ENCODE results near the gene PDE4D. TPM values are rescaled to one million over a fixed set of nuclear protein-coding genes. Genes with fewer than 3 reads are reported as not detected.

Gene PDE4D
- total and polyA plus RNA-seq, 2 of the 4 experiments (the other 2 are of a cell fraction): 1.4 to 7.9 TPM

- no peak overlapping the region for H3K4ac ChIP-seq (ENCODE audit: low read depth, low read length)
- H3K9me3 ChIP-seq (ENCODE audit: control insufficient read depth, insufficient read depth, low read length): no peaks in the 10 kb centered on the region
- H2BK120ac ChIP-seq (ENCODE audit: low read depth, low read length): no peak overlapping the region
- H2AK9ac ChIP-seq (replicated peaks; ENCODE audit: low read depth, low read length, poor library complexity): no peak overlapping the region
- H2AK5ac ChIP-seq (ENCODE audit: low read depth, low read length): no peak overlapping the region
- no peak overlapping the region for H4K8ac ChIP-seq (ENCODE audit: low read depth in 2 of 2, low read length in 2 of 2)
- no peak overlapping the region for H2BK20ac ChIP-seq (ENCODE audit: low read depth, low read length)
- TF ChIP-seq MAZ (IDR thresholded peaks at IDR 0.05; ENCODE audit: borderline replicate concordance, low read depth, low read length) (no peak), RAD21 (IDR thresholded peaks at IDR 0.05; ENCODE audit: low read length) (no peak), BHLHE40 (IDR thresholded peaks at IDR 0.05; ENCODE audit: low read depth, low read length) (no peak), MXI1 (IDR thresholded peaks at IDR 0.05; ENCODE audit: borderline replicate concordance, low read depth, low read length) (no peak), NFE2L2 (IDR thresholded peaks at IDR 0.05; ENCODE audit: low read depth, low read length) (no peak), RFX5 (IDR thresholded peaks at IDR 0.05; ENCODE audit: low read depth, low read length) (no peak), ELK1 (IDR thresholded peaks at IDR 0.05; ENCODE audit: borderline replicate concordance, low read depth, low read length) (no peak), RCOR1 (IDR thresholded peaks at IDR 0.05; ENCODE audit: insufficient replicate concordance, low read length) (no peak), CHD1 (IDR thresholded peaks at IDR 0.05; ENCODE audit: low read depth, low read length) (no peak), MAFK (IDR thresholded peaks at IDR 0.05; ENCODE audit: low read depth, low read length) (no peak), USF2 (IDR thresholded peaks at IDR 0.05; ENCODE audit: low read depth, low read length) (no peak), SMC3 (IDR thresholded peaks at IDR 0.05; ENCODE audit: low read depth, low read length) (no peak), CEBPB (IDR thresholded peaks at IDR 0.05; ENCODE audit: low read depth, low read length) (no peak), FOS (IDR thresholded peaks at IDR 0.05; ENCODE audit: low read depth, low read length) (no peak), POLR2A (IDR thresholded peaks at IDR 0.05; ENCODE audit: low read depth, low read length) (no peak)
- TF ChIP-seq, protein P1, sequence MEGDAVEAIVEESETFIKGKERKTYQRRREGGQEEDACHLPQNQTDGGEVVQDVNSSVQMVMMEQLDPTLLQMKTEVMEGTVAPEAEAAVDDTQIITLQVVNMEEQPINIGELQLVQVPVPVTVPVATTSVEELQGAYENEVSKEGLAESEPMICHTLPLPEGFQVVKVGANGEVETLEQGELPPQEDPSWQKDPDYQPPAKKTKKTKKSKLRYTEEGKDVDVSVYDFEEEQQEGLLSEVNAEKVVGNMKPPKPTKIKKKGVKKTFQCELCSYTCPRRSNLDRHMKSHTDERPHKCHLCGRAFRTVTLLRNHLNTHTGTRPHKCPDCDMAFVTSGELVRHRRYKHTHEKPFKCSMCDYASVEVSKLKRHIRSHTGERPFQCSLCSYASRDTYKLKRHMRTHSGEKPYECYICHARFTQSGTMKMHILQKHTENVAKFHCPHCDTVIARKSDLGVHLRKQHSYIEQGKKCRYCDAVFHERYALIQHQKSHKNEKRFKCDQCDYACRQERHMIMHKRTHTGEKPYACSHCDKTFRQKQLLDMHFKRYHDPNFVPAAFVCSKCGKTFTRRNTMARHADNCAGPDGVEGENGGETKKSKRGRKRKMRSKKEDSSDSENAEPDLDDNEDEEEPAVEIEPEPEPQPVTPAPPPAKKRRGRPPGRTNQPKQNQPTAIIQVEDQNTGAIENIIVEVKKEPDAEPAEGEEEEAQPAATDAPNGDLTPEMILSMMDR (conservative IDR thresholded peaks at IDR 0.05; ENCODE audit: low read depth, low read length): no peak
- H3K4me1 ChIP-seq (ENCODE audit: control insufficient read depth, insufficient read depth, low read length): no peaks in the 10 kb centered on the region
- dilution Hi-C loops (cut with HindIII; ENCODE audit: low sequenced_read_pairs, unreplicated experiment) (no loop called here), intact Hi-C loops (cut with micrococcal nuclease) (no loop called here), in situ Hi-C loops (cut with MboI; ENCODE audit: low sequenced_read_pairs) (no loop called here)
- no peak overlapping the region for H3K4me2 ChIP-seq (ENCODE audit: low read depth, low read length)
- BruUV-seq (replicated peaks): no TSS peak
- H2BK5ac ChIP-seq (ENCODE audit: low read depth, low read length, poor library complexity, severe bottlenecking): no peak overlapping the region
- no peak overlapping the region for H3K14ac ChIP-seq (replicated peaks; ENCODE audit: low read depth, low read length)
- H4K91ac ChIP-seq (ENCODE audit: insufficient read depth, low read depth, low read length): no peak overlapping the region
- no peak overlapping the region for H3K9ac ChIP-seq (ENCODE audit: low read depth, low read length)
- no peak overlapping the region for H3K27ac ChIP-seq (ENCODE audit: insufficient read depth, low read length)
- WGBS, 2 experiments (ENCODE audit: extremely low coverage in 2 of 2, insufficient read length in 1 of 2): no CpG with 5 or more reads among the region's 3 CpGs
- H3K56ac ChIP-seq (ENCODE audit: extremely low read depth, insufficient read depth, low read length): no peak overlapping the region
- H3K79me1 ChIP-seq (ENCODE audit: low read depth in 1 of 2, low read length in 2 of 2): no peaks in the 10 kb centered on the region
- H2BK15ac ChIP-seq (ENCODE audit: low read depth, low read length): no peak overlapping the region
- no peak overlapping the region for H4K5ac ChIP-seq (ENCODE audit: low read depth, low read length)
- no peak overlapping the region for H3K18ac ChIP-seq (ENCODE audit: low read depth, low read length)
- H3K4me3 ChIP-seq (ENCODE audit: insufficient read depth, low read depth, low read length): no peak overlapping the region
- no peaks in the 10 kb centered on the region for H4K20me1 ChIP-seq (ENCODE audit: insufficient read depth, low read length)
- H3K9me1 ChIP-seq (ENCODE audit: insufficient read depth, low read length): no peaks in the 10 kb centered on the region
- ATAC-seq (ENCODE audit: low read depth) (no peak), DNase-seq (no peak)
- ChIA-PET POLR2A (ENCODE audit: unreplicated experiment) (no interaction called here), CTCF (interaction anchor here (1.8 kb wide), 1 partner anchor 16 kb away, joined by 5 read pairs; no protein-coding TSS in a partner anchor)
- peaks cover 7% of the 10 kb centered on the region for H3K36me3 ChIP-seq (ENCODE audit: control insufficient read depth, insufficient read depth, low read length)
- no peak overlapping the region for H2AFZ ChIP-seq (replicated peaks; ENCODE audit: low read length, poor library complexity)
- H3K23ac ChIP-seq (ENCODE audit: low read depth, low read length): no peak overlapping the region
- H3K27me3 ChIP-seq (ENCODE audit: control insufficient read depth, insufficient read depth, low read length): peaks cover 3% of the 10 kb centered on the region
Observed at GRCh38 chr5:58968350-58968749, 925.2 kb downstream of the PDE4D start.

All from IMR-90 (cell line).